ENCODE measurements around the gene ACADM.

GRCh38 chr1:75745276-75745675 lies 20.8 kb downstream of the ACADM start:
- TF ChIP-seq POLR2A (IDR thresholded peaks at IDR 0.05; ENCODE audit: borderline replicate concordance, extremely low read depth, insufficient read depth, insufficient read length) (no peak), EZH2phosphoT487 (IDR thresholded peaks at IDR 0.05; ENCODE audit: borderline replicate concordance) (no peak), CTCF (IDR thresholded peaks at IDR 0.05 in 2 of 3, conservative IDR thresholded peaks at IDR 0.05 in 1 of 3; ENCODE audit: borderline replicate concordance in 1 of 3, insufficient read depth in 1 of 3, low read depth in 2 of 3, low read length in 2 of 3) (no peak)

Measured in HCT116 (cell line).